Peyer's patch (tissue), 4 donors: ENCODE measurements around the gene OGDHL.

Experiments used
- POLR2A ChIP-seq, 2 donors: fragments of 450-650 bp; IDR thresholded peaks; one replicate each; pipeline ENCODE4 v1.5.1; 2017; ENCODE audit warnings: antibody characterized with exemption in 2 of 2, mild to moderate bottlenecking in 2 of 2, moderate library complexity in 2 of 2
- TF ChIP-seq, protein P1 (sequence below), 6 experiments: fragments of 450-650 bp in 4 of 6; fragments of 200-600 bp in 2 of 6; sonication (generic) in 1 of 6; IDR thresholded peaks; one replicate each; pipeline ENCODE4 v1.5.1; 2017 to 2019; ENCODE audit warnings: antibody characterized with exemption in 6 of 6, mild to moderate bottlenecking in 3 of 6, moderate library complexity in 1 of 6

- TF ChIP-seq, protein P1, sequence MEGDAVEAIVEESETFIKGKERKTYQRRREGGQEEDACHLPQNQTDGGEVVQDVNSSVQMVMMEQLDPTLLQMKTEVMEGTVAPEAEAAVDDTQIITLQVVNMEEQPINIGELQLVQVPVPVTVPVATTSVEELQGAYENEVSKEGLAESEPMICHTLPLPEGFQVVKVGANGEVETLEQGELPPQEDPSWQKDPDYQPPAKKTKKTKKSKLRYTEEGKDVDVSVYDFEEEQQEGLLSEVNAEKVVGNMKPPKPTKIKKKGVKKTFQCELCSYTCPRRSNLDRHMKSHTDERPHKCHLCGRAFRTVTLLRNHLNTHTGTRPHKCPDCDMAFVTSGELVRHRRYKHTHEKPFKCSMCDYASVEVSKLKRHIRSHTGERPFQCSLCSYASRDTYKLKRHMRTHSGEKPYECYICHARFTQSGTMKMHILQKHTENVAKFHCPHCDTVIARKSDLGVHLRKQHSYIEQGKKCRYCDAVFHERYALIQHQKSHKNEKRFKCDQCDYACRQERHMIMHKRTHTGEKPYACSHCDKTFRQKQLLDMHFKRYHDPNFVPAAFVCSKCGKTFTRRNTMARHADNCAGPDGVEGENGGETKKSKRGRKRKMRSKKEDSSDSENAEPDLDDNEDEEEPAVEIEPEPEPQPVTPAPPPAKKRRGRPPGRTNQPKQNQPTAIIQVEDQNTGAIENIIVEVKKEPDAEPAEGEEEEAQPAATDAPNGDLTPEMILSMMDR (IDR thresholded peaks at IDR 0.05) = no peak
- TF ChIP-seq POLR2A (IDR thresholded peaks at IDR 0.05) = no peak
These were observed 399 bp upstream of the OGDHL start for GRCh38 chr10:49762566-49762877.
